BJ (cell line): ENCODE data around the gene H3-3A. TPM values are rescaled to one million over a fixed set of nuclear protein-coding genes. Genes with fewer than 3 reads are reported as not detected.

Source experiments
- CTCF ChIA-PET: fragments of 350-600 bp; formaldehyde crosslinking; extraction: SDS; loops from one replicate; lab custom pipeline; 2021; ENCODE audit warnings: antibody characterized with exemption, inconsistent platforms; lab: Yijun Ruan, JAX
- POLR2A ChIA-PET: fragments of 300-600 bp; sonication (Branson Sonifier 250); formaldehyde crosslinking; extraction: SDS; loops from one replicate; lab custom pipeline; 2021; ENCODE audit warnings: antibody characterized with exemption; lab: Charles Lee
- DNase-seq: peaks from one replicate; pipeline ENCODE4 v3.0.0-alpha.2; 2011; ENCODE audit warnings: low read depth
- H3K27me3 ChIP-seq: 2 replicates; pipeline ENCODE4 v1.6.0; 2011; ENCODE audit warnings: low read length; ENCODE audit not compliant: control insufficient read depth, insufficient read depth
- H3K36me3 ChIP-seq: 2 replicates; pipeline ENCODE4 v1.5.1; 2011; ENCODE audit warnings: low read length; ENCODE audit not compliant: control insufficient read depth, insufficient read depth
- H3K4me3 ChIP-seq: 2 replicates; pipeline ENCODE4 v1.5.1; 2011; ENCODE audit warnings: low read depth, mild to moderate bottlenecking, control low read depth, low read length
- polyA plus RNA-seq: library from polyadenylated mRNA; depleted of rRNA; stranded (reverse); fragments of >200 nt; gene quantifications from 2 replicates; pipeline ENCODE4 v1.2.3, GENCODE V29; 2011
- TF ChIP-seq, protein P1 (sequence below): IDR thresholded peaks from 2 replicates; pipeline ENCODE4 v1.5.1; 2011; ENCODE audit warnings: low read depth, mild to moderate bottlenecking, control low read depth, inconsistent platforms, low read length, moderate library complexity; ENCODE audit not compliant: insufficient read depth

The H3-3A gene
- polyA plus RNA-seq, 1 experiment: 164 TPM

GRCh38 chr1:226033582-226033981 is 28.9 kb upstream of the H3-3A start:
- ChIA-PET CTCF (no interaction called here), POLR2A (no interaction called here)
- Histone ChIP-seq H3K4me3 (no peak overlapping the region), H3K36me3 (no peaks in the 10 kb centered on the region), H3K27me3 (no peaks in the 10 kb centered on the region)
- TF ChIP-seq, protein P1, sequence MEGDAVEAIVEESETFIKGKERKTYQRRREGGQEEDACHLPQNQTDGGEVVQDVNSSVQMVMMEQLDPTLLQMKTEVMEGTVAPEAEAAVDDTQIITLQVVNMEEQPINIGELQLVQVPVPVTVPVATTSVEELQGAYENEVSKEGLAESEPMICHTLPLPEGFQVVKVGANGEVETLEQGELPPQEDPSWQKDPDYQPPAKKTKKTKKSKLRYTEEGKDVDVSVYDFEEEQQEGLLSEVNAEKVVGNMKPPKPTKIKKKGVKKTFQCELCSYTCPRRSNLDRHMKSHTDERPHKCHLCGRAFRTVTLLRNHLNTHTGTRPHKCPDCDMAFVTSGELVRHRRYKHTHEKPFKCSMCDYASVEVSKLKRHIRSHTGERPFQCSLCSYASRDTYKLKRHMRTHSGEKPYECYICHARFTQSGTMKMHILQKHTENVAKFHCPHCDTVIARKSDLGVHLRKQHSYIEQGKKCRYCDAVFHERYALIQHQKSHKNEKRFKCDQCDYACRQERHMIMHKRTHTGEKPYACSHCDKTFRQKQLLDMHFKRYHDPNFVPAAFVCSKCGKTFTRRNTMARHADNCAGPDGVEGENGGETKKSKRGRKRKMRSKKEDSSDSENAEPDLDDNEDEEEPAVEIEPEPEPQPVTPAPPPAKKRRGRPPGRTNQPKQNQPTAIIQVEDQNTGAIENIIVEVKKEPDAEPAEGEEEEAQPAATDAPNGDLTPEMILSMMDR: no peak
- DNase-seq: no peak

- TF ChIP-seq, protein P1: no peak
- DNase-seq: no peak
- ChIA-PET CTCF (interaction anchor here (1.2 kb wide), 1 partner anchor 92 kb away, joined by 3 read pairs; no protein-coding TSS in a partner anchor), POLR2A (no interaction called here)
- Histone ChIP-seq H3K27me3 (no peaks in the 10 kb centered on the region), H3K4me3 (no peak overlapping the region), H3K36me3 (no peaks in the 10 kb centered on the region)
Measured at GRCh38 chr1:226033991-226034390, 28.5 kb upstream of the H3-3A start.

- Histone ChIP-seq H3K27me3 (no peaks in the 10 kb centered on the region), H3K36me3 (no peaks in the 10 kb centered on the region), H3K4me3 (no peak overlapping the region)
- DNase-seq: peak; percentile 88
- TF ChIP-seq, protein P1: no peak
- ChIA-PET POLR2A (no interaction called here), CTCF (interaction anchor here (1.2 kb wide), 1 partner anchor 91 kb away, joined by 3 read pairs; no protein-coding TSS in a partner anchor)
Measured at GRCh38 chr1:226034482-226034881, 28.0 kb upstream of the H3-3A start.

GRCh38 chr1:226035915-226036314 is 26.6 kb upstream of the H3-3A start:
- peaks cover 3% of the 10 kb centered on the region; the same call in 1 of the 2 replicates for H3K27me3 ChIP-seq
- H3K4me3 ChIP-seq: no peak overlapping the region
- POLR2A ChIA-PET: no interaction called here
- no peak for DNase-seq
- H3K36me3 ChIP-seq: no peaks in the 10 kb centered on the region
- TF ChIP-seq, protein P1: no peak
- CTCF ChIA-PET: no interaction called here

DNA sequence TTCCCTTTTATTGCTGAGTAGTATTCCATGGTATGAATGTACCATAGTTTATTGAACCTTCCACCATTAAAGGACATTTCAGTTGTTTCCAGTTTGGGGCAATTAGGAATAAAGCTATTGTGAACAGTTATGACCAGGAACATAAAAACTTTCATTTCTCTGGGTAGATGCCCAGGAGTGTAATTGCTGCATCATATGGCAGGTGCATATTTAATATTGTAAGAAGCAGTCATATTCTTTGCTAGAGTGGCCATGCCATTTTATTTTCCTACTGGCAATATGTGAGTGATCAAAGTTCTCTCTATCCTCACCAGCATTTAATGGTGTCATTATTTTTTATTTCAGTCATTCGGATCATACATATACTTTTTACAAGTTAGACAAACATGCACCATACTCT is 23.9 kb upstream of the H3-3A start:
- Histone ChIP-seq H3K4me3 (no peak overlapping the region), H3K36me3 (no peaks in the 10 kb centered on the region), H3K27me3 (peaks cover 3% of the 10 kb centered on the region; the same call in 1 of the 2 replicates)
- TF ChIP-seq, protein P1: no peak
- ChIA-PET CTCF (no interaction called here), POLR2A (no interaction called here)
- DNase-seq: no peak
